Breast epithelium (tissue), 3 donors: ENCODE measurements around the gene UBLCP1.

Experiments
- CTCF ChIP-seq, 3 donors: fragments of 450-650 bp; IDR thresholded peaks; one replicate each; pipeline ENCODE4 v1.5.1; 2016 to 2017; ENCODE audit warnings: antibody characterized with exemption in 3 of 3, mild to moderate bottlenecking in 3 of 3, moderate library complexity in 3 of 3
- POLR2A ChIP-seq: fragments of 450-650 bp; IDR thresholded peaks from one replicate; pipeline ENCODE4 v1.6.1; 2016; ENCODE audit warnings: antibody characterized with exemption, mild to moderate bottlenecking, moderate library complexity

GRCh38 chr5:159304961-159305595 lies 42.0 kb downstream of the UBLCP1 start:
- no peak for TF ChIP-seq CTCF (IDR thresholded peaks at IDR 0.05)
- TF ChIP-seq POLR2A: no peak
